ENCODE measurements around the gene PRKAG2. TPM values are rescaled to one million over a fixed set of nuclear protein-coding genes. Genes with fewer than 3 reads are reported as not detected.

PRKAG2 gene
- total RNA-seq, 4 donors from 2014 or later: 8.9 to 35.1 (median 13.6) TPM

GRCh38 chr7:151568956-151569940 is 307.7 kb downstream of the PRKAG2 start:
- H3K4me3 ChIP-seq: no peak overlapping the region
- H3K36me3 ChIP-seq: peaks cover 0 to 47% (median 0%) of the 10 kb centered on the region in 3 donors
- no peak for DNase-seq
- H3K9me3 ChIP-seq: no peaks in the 10 kb centered on the region
- H3K4me1 ChIP-seq: peaks cover 0 to 22% (median 0%) of the 10 kb centered on the region in 3 donors
- H3K27me3 ChIP-seq: no peaks in the 10 kb centered on the region
- WGBS, 2 donors: 79 to 89% methylated on average over 16 of the region's 20 CpGs
- intact Hi-C loops (cut with DNase I): no loop called here
- TF ChIP-seq CTCF (IDR thresholded peaks at IDR 0.05): no peak
- TF ChIP-seq POLR2A (IDR thresholded peaks at IDR 0.05): no peak
- peak overlapping the region in 1 of 4 donors; percentile 1 for H3K27ac ChIP-seq

GRCh38 chr7:151566897-151567320 is 310.0 kb downstream of the PRKAG2 start:
- intact Hi-C loops (cut with DNase I): no loop called here
- WGBS, 2 donors: 47 to 50% methylated on average over 6 to 8 of the region's 8 CpGs
- no peak for DNase-seq
- Histone ChIP-seq H3K4me1 (peaks cover 0 to 22% (median 0%) of the 10 kb centered on the region in 3 donors), H3K9me3 (no peaks in the 10 kb centered on the region), H3K4me3 (no peak overlapping the region), H3K27me3 (no peaks in the 10 kb centered on the region), H3K27ac (peak overlapping the region in 3 of 4 donors; percentile 51 to 65 (median 61)), H3K36me3 (peaks cover 0 to 66% (median 3%) of the 10 kb centered on the region in 3 donors)
- no peak for TF ChIP-seq CTCF (IDR thresholded peaks at IDR 0.05)
- TF ChIP-seq POLR2A (IDR thresholded peaks at IDR 0.05): no peak

- WGBS, 2 donors: 84 to 93% methylated on average over 9 of the region's 9 CpGs
- H3K36me3 ChIP-seq: peaks cover 0 to 70% (median 12%) of the 10 kb centered on the region in 3 donors
- H3K4me1 ChIP-seq: peaks cover 0 to 22% (median 0%) of the 10 kb centered on the region in 3 donors
- DNase-seq: no peak
- TF ChIP-seq CTCF (IDR thresholded peaks at IDR 0.05) (no peak), POLR2A (IDR thresholded peaks at IDR 0.05) (no peak)
- intact Hi-C loops (cut with DNase I): no loop called here
- H3K4me3 ChIP-seq: no peak overlapping the region
- H3K27ac ChIP-seq: no peak overlapping the region
- no peaks in the 10 kb centered on the region for H3K9me3 ChIP-seq
- H3K27me3 ChIP-seq: no peaks in the 10 kb centered on the region
Observed at GRCh38 chr7:151565541-151565940, 311.4 kb downstream of the PRKAG2 start.

GRCh38 chr7:151560243-151560642 is 316.7 kb downstream of the PRKAG2 start:
- no peak for TF ChIP-seq CTCF (IDR thresholded peaks at IDR 0.05)
- no peak for TF ChIP-seq POLR2A (IDR thresholded peaks at IDR 0.05)
- H3K4me3 ChIP-seq: no peak overlapping the region
- intact Hi-C loops (cut with DNase I): no loop called here
- no peaks in the 10 kb centered on the region for H3K9me3 ChIP-seq
- no peaks in the 10 kb centered on the region for H3K4me1 ChIP-seq
- H3K36me3 ChIP-seq: peaks cover 5 to 92% (median 17%) of the 10 kb centered on the region in 3 donors
- no peak for DNase-seq
- 84 to 92% methylated on average over 9 of the region's 9 CpGs for whole genome bisulfite sequencing, 2 donors
- H3K27me3 ChIP-seq: no peaks in the 10 kb centered on the region
- H3K27ac ChIP-seq: no peak overlapping the region

- WGBS, 2 donors: 78 to 83% methylated on average over 5 of the region's 5 CpGs
- Histone ChIP-seq H3K36me3 (peaks cover 5 to 86% (median 17%) of the 10 kb centered on the region in 3 donors), H3K27ac (no peak overlapping the region), H3K4me1 (no peaks in the 10 kb centered on the region), H3K4me3 (no peak overlapping the region), H3K9me3 (no peaks in the 10 kb centered on the region), H3K27me3 (no peaks in the 10 kb centered on the region)
- intact Hi-C loops (cut with DNase I): no loop called here
- no peak for DNase-seq
- TF ChIP-seq CTCF (IDR thresholded peaks at IDR 0.05) (no peak), POLR2A (IDR thresholded peaks at IDR 0.05) (no peak)
Observed at GRCh38 chr7:151559557-151560183, 317.2 kb downstream of the PRKAG2 start.
